HPDE6-E6E7 (cell line): Measurements from ENCODE around the gene TMEM176B.

Experiments
- DNase-seq: peaks from one replicate; pipeline ENCODE4 v3.0.0; 2011; ENCODE audit warnings: missing footprints; ENCODE audit errors: extremely low spot score

Gene TMEM176B

GRCh38 chr7:150799741-150800580 lies at the start of gene TMEM176B:
Gene TMEM176B (minus strand): TSS chr7:150800364. CDS start chr7:150796569, 3,795 bp downstream.
- DNase-seq = no peak

GRCh38 chr7:150849204-150849775 lies 49.1 kb upstream of the TMEM176B start:
- no peak for DNase-seq

- DNase-seq = no peak
These were observed 48.5 kb upstream of the TMEM176B start for GRCh38 chr7:150848561-150849115.

- DNase-seq = no peak
These were observed 47.9 kb upstream of the TMEM176B start for GRCh38 chr7:150848111-150848510.

GRCh38 chr7:150847536-150847935 lies 47.4 kb upstream of the TMEM176B start:
- no peak for DNase-seq

GRCh38 chr7:150846291-150847115 lies 46.3 kb upstream of the TMEM176B start:
- no peak for DNase-seq

- DNase-seq = no peak
These were observed 45.3 kb upstream of the TMEM176B start for GRCh38 chr7:150845421-150845861.

GRCh38 chr7:150842716-150843115 lies 42.6 kb upstream of the TMEM176B start:
- DNase-seq = no peak

- DNase-seq = no peak
These were observed 41.9 kb upstream of the TMEM176B start for GRCh38 chr7:150842018-150842417.

GRCh38 chr7:150838965-150839650 lies 38.9 kb upstream of the TMEM176B start:
- no peak for DNase-seq

GRCh38 chr7:150835702-150836280 lies 35.6 kb upstream of the TMEM176B start:
- DNase-seq = no peak

GRCh38 chr7:150835019-150835418 lies 34.9 kb upstream of the TMEM176B start:
- no peak for DNase-seq

- no peak for DNase-seq
These were observed 31.7 kb upstream of the TMEM176B start for GRCh38 chr7:150831851-150832250.

- DNase-seq = no peak
These were observed 30.8 kb upstream of the TMEM176B start for GRCh38 chr7:150830937-150831336.

- DNase-seq = no peak
These were observed 29.3 kb upstream of the TMEM176B start for GRCh38 chr7:150829426-150829825.

GRCh38 chr7:150828384-150828783 lies 28.2 kb upstream of the TMEM176B start:
- DNase-seq = no peak

GRCh38 chr7:150826061-150826849 lies 26.1 kb upstream of the TMEM176B start:
- DNase-seq = no peak

GRCh38 chr7:150824379-150825177 lies 24.4 kb upstream of the TMEM176B start:
- no peak for DNase-seq

GRCh38 chr7:150823484-150824126 lies 23.4 kb upstream of the TMEM176B start:
- DNase-seq = no peak
